Spleen (tissue), 11 donors: ENCODE results near the gene CETN1. TPM values are rescaled to one million over a fixed set of nuclear protein-coding genes. Genes with fewer than 3 reads are reported as not detected.

Experiments
- DNase-seq: peaks from one replicate; pipeline ENCODE4 v3.0.0-alpha.2; 2020
- H3K27ac ChIP-seq, 8 donors: fragments of 200-600 bp; sonication (generic) in 7 of 8; 1 replicate in 4 of 8; 2 replicates in 4 of 8; pipeline versions ENCODE4 v1.5.0 to v1.8.0; 2016 to 2021; ENCODE audit warnings: inconsistent platforms in 4 of 8, mild to moderate bottlenecking in 4 of 8, moderate library complexity in 1 of 8
- H3K27me3 ChIP-seq, 7 donors: fragments of 200-600 bp; sonication (generic) in 6 of 7; replicated peaks in 1 of 7; 1 replicate in 4 of 7; 2 replicates in 3 of 7; pipeline versions ENCODE4 v1.5.0 to v1.8.0; 2016 to 2021; ENCODE audit warnings: inconsistent platforms in 3 of 7, mild to moderate bottlenecking in 1 of 7
- H3K36me3 ChIP-seq, 6 donors: fragments of 200-600 bp; sonication (generic) in 5 of 6; 1 replicate in 4 of 6; 2 replicates in 2 of 6; pipeline versions ENCODE4 v1.5.0 to v1.8.0; 2016 to 2021; ENCODE audit warnings: inconsistent platforms in 2 of 6
- H3K4me1 ChIP-seq, 6 donors: fragments of 200-600 bp; sonication (generic) in 5 of 6; 1 replicate in 3 of 6; 2 replicates in 3 of 6; pipeline versions ENCODE4 v1.5.0 to v1.8.0; 2016 to 2021; ENCODE audit warnings: inconsistent platforms in 3 of 6
- H3K4me3 ChIP-seq, 8 donors: fragments of 200-600 bp; sonication (generic) in 7 of 8; 1 replicate in 4 of 8; 2 replicates in 4 of 8; pipeline versions ENCODE4 v1.5.0 to v1.8.0; 2016 to 2021; ENCODE audit warnings: inconsistent platforms in 4 of 8, mild to moderate bottlenecking in 4 of 8, moderate library complexity in 2 of 8
- H3K9me3 ChIP-seq, 8 donors: fragments of 200-600 bp; sonication (generic) in 7 of 8; 1 replicate in 4 of 8; 2 replicates in 4 of 8; pipeline versions ENCODE4 v1.5.0 to v1.8.0; 2016 to 2021; ENCODE audit warnings: inconsistent platforms in 4 of 8
- POLR2A ChIP-seq, 3 donors: fragments of 450-650 bp; IDR thresholded peaks; one replicate each; pipeline ENCODE4 v1.5.1; 2017; ENCODE audit warnings: antibody characterized with exemption in 3 of 3, mild to moderate bottlenecking in 1 of 3
- POLR2AphosphoS5 ChIP-seq, 3 donors: sonication (generic); formaldehyde crosslinking; IDR thresholded peaks; one replicate each; pipeline ENCODE4 v1.5.1; 2017; ENCODE audit warnings: antibody characterized with exemption in 3 of 3
- WGBS, 5 donors: extraction: QIAGEN DNeasy Blood & Tissue Kit in 3 of 5; methylation state at CpG; one replicate each; pipeline versions ENCODE4 v1.1.5 to v1.1.7; 2013 to 2018; 5-methylcytosine and 5-hydroxymethylcytosine counted together
- intact Hi-C: fragments of 100-400 bp; cut with DNase I; formaldehyde crosslinking; loops from one replicate; pipeline ENCODE4 v1.15.0; 2023; ENCODE audit warnings: low total_unique reads
- polyA plus RNA-seq, 3 donors: library from polyadenylated mRNA; stranded (reverse); fragments of 200-250 nt; gene quantifications; one replicate each; pipeline ENCODE4 v1.2.1, GENCODE V29; 2013
- total RNA-seq, 7 donors: library from RNA; depleted of rRNA in 3 of 7; stranded (reverse); fragments of >200 nt in 3 of 7; fragmentation: NEBNext Ultra II Directional in 4 of 7; extraction: Animal tissue kit (Norgen Biotek cat#: 25700) in 4 of 7; gene quantifications; one replicate each; pipeline versions ENCODE4 v1.1.0 to v1.2.1, GENCODE V29; 2016 to 2021
- TF ChIP-seq, protein P1 (sequence below), 11 experiments: fragments of 200-600 bp in 7 of 11; fragments of 450-650 bp in 4 of 11; sonication (generic) in 4 of 11; IDR thresholded peaks in 8 of 11; conservative IDR thresholded peaks in 3 of 11; 1 replicate in 7 of 11; 2 replicates in 4 of 11; pipeline versions ENCODE4 v1.4.0 to v1.8.0; 2016 to 2021; ENCODE audit warnings: antibody characterized with exemption in 11 of 11, inconsistent platforms in 4 of 11, mild to moderate bottlenecking in 1 of 11
- donor health status: healthy with polysubstance abuse.
- donor health status: DM: no; HTN: no; CAD: no; lungs with moderate emphysema.
- donor health status: DM: no; HTN: no; CAD: no.
- donor health status: Bipolar disorder and iron deficiency.
- donor health status: healthy.
- donor health status: DM: no; HTN: no; CAD: no.
- donor health status: DM: yes; HTN: yes; CAD: no.

CETN1 gene
- total and polyA plus RNA-seq, 10 donors: not detected

DNA sequence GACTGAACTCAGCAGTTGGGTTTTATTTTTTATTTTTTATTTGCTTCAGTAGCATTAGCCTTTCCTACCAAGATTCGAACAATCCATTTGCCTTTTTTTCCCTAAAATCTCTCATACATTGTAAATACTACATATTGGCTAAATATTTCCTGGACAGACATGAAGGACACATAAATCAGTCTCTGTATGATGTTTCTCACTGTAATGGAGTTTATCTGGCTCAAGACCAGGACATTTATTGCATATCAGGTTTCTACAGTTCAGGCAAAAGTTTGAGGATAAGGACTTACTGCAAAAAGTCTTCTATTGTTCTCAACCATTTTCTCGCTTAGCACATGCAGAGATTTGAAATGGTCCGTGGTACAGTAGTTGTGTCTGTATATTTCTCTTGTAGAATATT is 19.9 kb downstream of the CETN1 start:
- no peaks in the 10 kb centered on the region for H3K36me3 ChIP-seq
- peaks cover 0 to 15% (median 4%) of the 10 kb centered on the region in 6 donors for H3K4me1 ChIP-seq
- intact Hi-C loops: no loop called here
- H3K4me3 ChIP-seq: no peak overlapping the region
- H3K9me3 ChIP-seq: peaks cover 0 to 5% (median 0%) of the 10 kb centered on the region in 8 donors
- 86 to 96% (median 88%) methylated on average over 3 of the region's 3 CpGs for WGBS, 5 donors
- DNase-seq: no peak
- no peak for TF ChIP-seq POLR2AphosphoS5 (IDR thresholded peaks at IDR 0.05)
- TF ChIP-seq, protein P1, sequence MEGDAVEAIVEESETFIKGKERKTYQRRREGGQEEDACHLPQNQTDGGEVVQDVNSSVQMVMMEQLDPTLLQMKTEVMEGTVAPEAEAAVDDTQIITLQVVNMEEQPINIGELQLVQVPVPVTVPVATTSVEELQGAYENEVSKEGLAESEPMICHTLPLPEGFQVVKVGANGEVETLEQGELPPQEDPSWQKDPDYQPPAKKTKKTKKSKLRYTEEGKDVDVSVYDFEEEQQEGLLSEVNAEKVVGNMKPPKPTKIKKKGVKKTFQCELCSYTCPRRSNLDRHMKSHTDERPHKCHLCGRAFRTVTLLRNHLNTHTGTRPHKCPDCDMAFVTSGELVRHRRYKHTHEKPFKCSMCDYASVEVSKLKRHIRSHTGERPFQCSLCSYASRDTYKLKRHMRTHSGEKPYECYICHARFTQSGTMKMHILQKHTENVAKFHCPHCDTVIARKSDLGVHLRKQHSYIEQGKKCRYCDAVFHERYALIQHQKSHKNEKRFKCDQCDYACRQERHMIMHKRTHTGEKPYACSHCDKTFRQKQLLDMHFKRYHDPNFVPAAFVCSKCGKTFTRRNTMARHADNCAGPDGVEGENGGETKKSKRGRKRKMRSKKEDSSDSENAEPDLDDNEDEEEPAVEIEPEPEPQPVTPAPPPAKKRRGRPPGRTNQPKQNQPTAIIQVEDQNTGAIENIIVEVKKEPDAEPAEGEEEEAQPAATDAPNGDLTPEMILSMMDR (IDR thresholded peaks at IDR 0.05 in 8 of 11, conservative IDR thresholded peaks at IDR 0.05 in 3 of 11): no peak
- TF ChIP-seq POLR2A (IDR thresholded peaks at IDR 0.05): no peak
- H3K27me3 ChIP-seq: peaks cover 0 to 33% (median 0%) of the 10 kb centered on the region in 7 donors
- no peak overlapping the region for H3K27ac ChIP-seq

DNA sequence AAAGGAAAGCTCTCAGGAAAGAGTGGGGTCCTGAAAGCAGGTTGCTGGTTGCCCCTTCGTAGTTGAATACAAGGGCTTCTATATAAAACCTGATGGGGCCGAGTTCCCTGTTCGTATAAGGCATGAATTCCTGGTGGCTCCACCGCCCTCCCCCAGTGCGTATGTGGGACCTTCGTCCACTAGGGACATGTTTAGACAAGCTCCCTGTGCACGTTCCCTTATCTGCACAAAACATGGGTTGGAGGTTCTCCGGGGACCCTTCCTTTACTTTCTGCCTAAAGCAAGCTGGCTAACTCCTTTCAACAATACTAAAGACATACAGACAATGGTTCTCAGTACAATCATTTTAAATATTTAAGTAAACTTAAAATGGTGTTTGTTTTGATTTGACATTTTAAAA is 24.6 kb downstream of the CETN1 start:
- TF ChIP-seq POLR2AphosphoS5 (IDR thresholded peaks at IDR 0.05) (no peak), POLR2A (IDR thresholded peaks at IDR 0.05) (no peak)
- TF ChIP-seq, protein P1 (IDR thresholded peaks at IDR 0.05 in 8 of 11, conservative IDR thresholded peaks at IDR 0.05 in 3 of 11): no peak
- Histone ChIP-seq H3K9me3 (no peaks in the 10 kb centered on the region), H3K4me1 (no peaks in the 10 kb centered on the region), H3K27ac (no peak overlapping the region), H3K27me3 (peaks cover 0 to 5% (median 0%) of the 10 kb centered on the region in 7 donors), H3K4me3 (no peak overlapping the region), H3K36me3 (no peaks in the 10 kb centered on the region)
- DNase-seq: no peak
- 80 to 91% (median 87%) methylated on average over 8 of the region's 8 CpGs for WGBS, 5 donors
- intact Hi-C loops: no loop called here

DNA sequence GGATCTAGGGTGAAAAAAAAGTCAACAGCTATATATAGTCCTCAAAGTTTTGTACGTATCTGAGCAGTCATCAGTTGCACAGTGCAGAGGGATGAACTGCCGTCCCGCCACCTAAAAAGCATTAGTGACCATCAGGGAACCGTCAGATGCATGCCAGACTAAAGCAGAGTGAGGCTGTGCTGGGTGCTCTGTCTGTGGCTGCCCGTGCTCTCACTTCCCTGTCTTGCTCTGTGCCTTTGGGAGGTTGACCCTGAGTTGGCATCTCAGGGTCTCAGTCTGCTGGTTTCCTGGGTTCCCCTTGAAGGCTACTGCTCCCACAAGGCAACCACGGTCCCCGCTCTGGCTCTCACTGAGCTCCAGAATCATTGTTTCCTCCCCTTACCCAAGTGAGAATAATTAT is 27.8 kb downstream of the CETN1 start:
- TF ChIP-seq POLR2A (IDR thresholded peaks at IDR 0.05) (no peak), POLR2AphosphoS5 (IDR thresholded peaks at IDR 0.05) (no peak)
- TF ChIP-seq, protein P1 (IDR thresholded peaks at IDR 0.05 in 8 of 11, conservative IDR thresholded peaks at IDR 0.05 in 3 of 11): no peak
- 63 to 86% (median 80%) methylated on average over 7 of the region's 7 CpGs for WGBS, 5 donors
- H3K36me3 ChIP-seq: no peaks in the 10 kb centered on the region
- H3K27me3 ChIP-seq: no peaks in the 10 kb centered on the region
- DNase-seq: no peak
- H3K9me3 ChIP-seq: no peaks in the 10 kb centered on the region
- H3K27ac ChIP-seq: no peak overlapping the region
- no peak overlapping the region for H3K4me3 ChIP-seq
- intact Hi-C loops: no loop called here
- no peaks in the 10 kb centered on the region for H3K4me1 ChIP-seq

DNA sequence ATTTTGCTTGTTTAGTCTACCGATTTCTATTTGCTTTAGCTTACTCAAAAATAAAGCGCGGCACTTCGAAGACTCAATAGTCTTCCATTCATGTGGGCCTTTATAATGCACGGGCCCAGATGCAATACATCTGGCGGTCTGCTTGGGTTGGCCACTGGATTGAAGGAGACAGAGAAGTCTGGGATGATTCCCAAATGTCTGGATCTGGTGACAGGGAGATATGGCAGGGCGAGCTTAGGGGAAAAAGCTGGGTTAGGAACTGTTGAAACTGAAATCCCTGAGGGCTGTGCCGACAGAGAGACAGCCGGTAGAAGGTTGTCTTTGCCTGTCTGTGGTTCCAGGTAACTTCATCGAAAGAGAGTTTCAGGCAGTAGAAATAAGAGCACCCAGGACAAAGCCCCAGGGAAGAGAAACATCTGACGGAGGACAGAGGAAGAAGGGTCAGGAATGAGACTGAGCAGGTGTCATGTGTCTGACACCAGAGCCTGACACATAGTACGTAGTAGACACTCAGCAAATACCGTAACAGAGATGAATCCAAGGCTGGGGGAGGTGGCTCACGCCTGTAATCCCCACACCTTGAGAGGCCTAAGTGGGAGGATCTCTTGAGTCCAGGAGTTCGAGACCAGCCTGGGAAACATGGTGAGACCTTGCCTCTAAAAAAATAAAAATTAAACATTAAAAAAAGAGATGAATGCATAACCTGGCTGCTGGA is 30.2 kb downstream of the CETN1 start:
- H3K27me3 ChIP-seq: no peaks in the 10 kb centered on the region
- no peaks in the 10 kb centered on the region for H3K4me1 ChIP-seq
- DNase-seq: no peak
- no peaks in the 10 kb centered on the region for H3K36me3 ChIP-seq
- H3K27ac ChIP-seq: no peak overlapping the region
- 82 to 87% (median 84%) methylated on average over 15 of the region's 15 CpGs for WGBS, 5 donors
- no peak overlapping the region for H3K4me3 ChIP-seq
- intact Hi-C loops: no loop called here
- no peaks in the 10 kb centered on the region for H3K9me3 ChIP-seq
- TF ChIP-seq POLR2AphosphoS5 (IDR thresholded peaks at IDR 0.05): no peak
- TF ChIP-seq POLR2A (IDR thresholded peaks at IDR 0.05): no peak
- TF ChIP-seq, protein P1 (IDR thresholded peaks at IDR 0.05 in 8 of 11, conservative IDR thresholded peaks at IDR 0.05 in 3 of 11): no peak
